Stimulated activated CD4-positive, alpha-beta T cell treated with anti-CD3 and anti-CD28 coated beads, Interleukin-1b, Interleukin-23, amount 100 ng/mL, for 24 hours (primary cell): Measurements from ENCODE around the gene SRR.
A peak's percentile ranks its signal among the peaks of the same experiment; 100 is the strongest.
"Not testable (repeated sequence)": the region's sequence is repeated elsewhere in the genome, so short reads cannot be mapped to it uniquely, and the experiment has no call there.

Source experiments
- DNase-seq, 4 experiments: peaks; one replicate each; pipeline ENCODE4 v3.0.0-alpha.2; 2020; ENCODE audit warnings: low read depth in 4 of 4, low spot score in 1 of 4

Gene SRR, protein sequence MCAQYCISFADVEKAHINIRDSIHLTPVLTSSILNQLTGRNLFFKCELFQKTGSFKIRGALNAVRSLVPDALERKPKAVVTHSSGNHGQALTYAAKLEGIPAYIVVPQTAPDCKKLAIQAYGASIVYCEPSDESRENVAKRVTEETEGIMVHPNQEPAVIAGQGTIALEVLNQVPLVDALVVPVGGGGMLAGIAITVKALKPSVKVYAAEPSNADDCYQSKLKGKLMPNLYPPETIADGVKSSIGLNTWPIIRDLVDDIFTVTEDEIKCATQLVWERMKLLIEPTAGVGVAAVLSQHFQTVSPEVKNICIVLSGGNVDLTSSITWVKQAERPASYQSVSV

DNA sequence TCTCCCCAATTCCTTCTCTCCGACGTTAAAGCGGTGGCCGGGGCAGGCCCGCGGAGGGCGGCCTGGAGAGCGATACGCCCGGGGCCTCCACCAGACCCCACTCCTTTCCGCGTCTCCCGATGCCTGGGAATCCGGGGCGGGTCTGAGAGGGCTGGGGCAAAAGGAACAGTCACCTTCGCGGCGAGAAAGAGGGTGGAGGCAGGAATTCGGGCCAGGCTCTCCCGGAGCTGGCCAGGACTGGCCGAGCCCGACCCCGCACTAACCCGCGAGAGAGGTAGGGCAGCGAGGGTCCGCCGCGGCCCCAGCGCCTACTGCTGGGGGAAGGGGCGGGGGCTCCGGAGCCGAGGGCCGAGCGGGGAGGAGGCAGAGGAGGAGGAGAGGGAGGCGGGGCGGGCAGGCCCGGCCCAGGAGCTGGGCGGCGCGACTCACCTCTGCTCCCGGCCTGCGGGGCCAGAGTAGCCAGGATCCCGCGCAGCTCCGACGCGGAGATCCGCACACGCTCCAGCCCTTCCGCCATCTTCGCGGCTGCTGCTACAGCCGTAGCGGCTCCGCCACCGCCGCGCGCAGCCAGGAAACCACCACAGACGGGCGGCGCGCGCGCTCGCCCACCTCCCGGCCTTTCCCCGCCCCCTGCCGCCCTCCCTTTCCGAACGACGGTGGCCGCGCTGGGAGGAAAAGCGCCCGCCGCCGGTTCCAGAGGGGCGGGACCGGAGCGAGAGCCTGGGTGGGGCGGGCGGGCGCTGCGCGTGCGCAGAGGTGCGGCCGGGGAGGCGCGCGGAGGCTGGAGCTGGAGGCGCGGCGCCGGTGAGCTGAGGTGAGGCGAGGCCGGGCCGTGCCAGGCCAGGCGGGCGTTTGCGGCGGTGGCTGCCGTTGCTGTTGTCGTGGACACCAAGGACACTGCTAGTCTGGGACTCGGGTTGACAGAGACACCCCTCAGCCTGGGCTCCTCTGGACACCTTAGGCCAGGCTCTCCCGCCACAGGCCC is at the start of gene SRR, which contains the start of gene SMG6:
SRR (plus strand) TSS at position 747 of the 985 bp plus-strand sequence. CDS start 11,611 bp downstream, outside the sequence.
SMG6 (minus strand) TSS at position 582 of the 985 bp plus-strand sequence; CDS start at position 517, 65 bp downstream.
- peak; percentile 82 to 93 (median 92) for DNase-seq

GRCh38 chr17:2258830-2259229 is 44.9 kb upstream of the SRR start:
- not testable (repeated sequence) for DNase-seq

- peak in 3 of 4 experiments; percentile 46 to 72 (median 47) for DNase-seq
These were observed 43.8 kb upstream of the SRR start for GRCh38 chr17:2259769-2260536.

GRCh38 chr17:2262135-2262587 is 41.6 kb upstream of the SRR start:
- DNase-seq, result no peak

- no peak for DNase-seq
These were observed 40.3 kb upstream of the SRR start for GRCh38 chr17:2263183-2264066.

DNA sequence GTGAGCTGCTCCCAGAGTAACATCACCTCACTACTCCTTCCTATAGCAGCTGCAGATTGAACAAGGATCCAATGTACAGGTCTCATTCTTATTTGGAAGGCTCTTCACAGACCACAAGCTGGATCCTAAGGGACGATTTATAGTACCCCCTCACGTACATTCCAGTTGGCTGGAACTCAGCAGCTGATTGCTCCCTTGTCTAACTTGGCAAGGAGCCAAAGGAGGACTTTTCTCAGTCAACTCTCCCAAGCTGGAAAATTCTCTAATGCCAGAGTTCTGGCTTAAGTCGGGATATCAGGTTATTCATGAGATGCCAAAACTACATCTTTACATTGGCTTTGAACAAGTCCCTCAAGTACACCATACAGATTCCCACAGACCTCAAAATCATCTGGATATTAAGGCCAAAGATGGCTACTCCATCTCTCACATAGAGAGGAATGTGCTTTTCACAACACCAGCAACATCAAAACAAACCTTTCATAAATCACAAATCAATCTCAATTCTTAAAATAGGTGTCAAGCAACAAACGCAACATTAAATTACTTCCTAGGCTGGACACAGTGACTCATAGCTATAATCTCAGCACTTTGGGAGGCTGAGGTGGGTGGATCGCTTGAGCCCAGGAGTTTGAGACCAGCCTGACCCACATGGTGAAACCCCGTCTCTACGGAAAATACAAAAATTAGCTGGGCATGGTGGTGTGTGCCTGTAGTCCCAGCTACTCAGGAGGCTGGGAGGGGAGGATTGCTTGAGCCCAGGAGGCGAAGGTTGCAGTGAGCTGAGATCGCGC is 39.5 kb upstream of the SRR start:
- DNase-seq, result no peak

- not testable (repeated sequence) for DNase-seq
These were observed 38.6 kb upstream of the SRR start for GRCh38 chr17:2265166-2265565.

- peak; percentile 52 to 80 (median 72) for DNase-seq
These were observed 37.5 kb upstream of the SRR start for GRCh38 chr17:2266045-2266864.

- no peak for DNase-seq
These were observed 36.9 kb upstream of the SRR start for GRCh38 chr17:2266865-2267228.

DNA sequence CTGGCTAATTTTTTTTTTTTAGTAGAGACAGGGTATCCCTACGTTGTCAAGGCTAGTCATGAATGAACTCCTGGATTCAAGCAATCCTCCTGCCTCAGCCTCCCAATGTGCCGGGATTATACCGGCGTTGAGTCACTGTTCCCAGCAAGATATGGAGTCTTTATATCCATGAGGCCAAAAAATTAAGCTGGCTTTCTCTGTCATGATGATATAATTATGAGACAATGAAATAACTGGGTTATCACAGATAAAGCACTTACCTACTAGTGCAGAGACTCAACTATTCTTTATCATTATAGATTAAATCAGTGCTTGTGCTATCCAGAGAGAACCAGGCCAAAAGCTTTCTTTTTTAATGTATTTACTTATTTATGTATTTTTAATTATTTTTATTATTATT is 36.4 kb upstream of the SRR start:
- DNase-seq, result no peak

DNA sequence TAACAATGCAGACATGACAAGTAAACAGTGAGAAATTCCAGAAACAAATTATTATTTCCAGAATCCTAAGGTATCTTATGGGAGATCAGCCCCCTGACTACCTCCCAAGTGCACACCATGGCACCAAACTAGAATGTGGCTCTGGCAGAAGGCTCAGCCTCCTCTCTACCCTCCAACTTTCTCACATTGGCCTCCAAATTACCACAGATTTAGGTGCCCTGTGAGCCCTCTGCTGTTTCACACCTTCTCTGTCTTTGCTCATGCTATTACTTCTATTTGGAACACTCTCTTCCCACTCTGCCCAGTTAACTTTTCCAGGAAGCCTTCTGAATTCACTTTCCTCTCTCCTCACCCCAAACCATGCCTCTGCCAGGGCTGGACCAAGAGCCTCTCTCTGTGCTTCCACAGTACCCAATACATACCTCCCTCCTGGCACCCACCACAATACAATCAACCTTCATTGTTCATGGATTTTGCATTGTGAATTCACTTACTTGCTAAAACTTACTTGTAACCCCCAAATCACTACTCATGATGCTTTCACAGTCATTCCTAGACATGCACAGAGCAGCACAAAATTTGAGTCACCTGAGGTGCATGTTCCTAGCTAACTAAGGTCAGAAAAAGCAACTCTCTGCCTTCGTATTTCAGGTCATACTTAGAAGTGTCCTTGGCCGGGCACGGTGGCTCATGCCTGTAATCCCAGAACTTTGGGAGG is 31.6 kb upstream of the SRR start:
- DNase-seq, result no peak

- no peak for DNase-seq
These were observed 29.3 kb upstream of the SRR start for GRCh38 chr17:2274414-2274813.

DNA sequence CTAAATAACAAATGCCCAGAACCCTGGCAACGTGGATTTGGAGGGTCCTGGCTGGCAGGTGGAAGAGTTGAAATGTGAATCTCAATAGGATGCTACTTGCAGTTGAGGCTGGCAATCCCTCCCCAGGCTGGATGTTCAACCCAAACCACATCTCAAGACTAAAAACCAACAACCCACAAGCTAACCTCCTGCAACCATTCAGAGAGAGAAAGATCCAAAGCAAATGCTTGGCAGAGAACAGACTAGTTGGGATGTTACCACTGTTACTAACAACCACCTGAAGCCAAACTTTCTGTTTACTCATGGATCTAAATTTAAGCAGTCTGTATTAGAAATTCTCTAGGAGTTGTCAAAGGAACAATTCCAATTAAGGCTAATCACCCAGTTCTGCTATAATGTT is 28.0 kb upstream of the SRR start:
- DNase-seq, result no peak

- DNase-seq, result no peak
These were observed 26.1 kb upstream of the SRR start for GRCh38 chr17:2277429-2278170.

- no peak for DNase-seq
These were observed 24.0 kb upstream of the SRR start for GRCh38 chr17:2279707-2280106.

DNA sequence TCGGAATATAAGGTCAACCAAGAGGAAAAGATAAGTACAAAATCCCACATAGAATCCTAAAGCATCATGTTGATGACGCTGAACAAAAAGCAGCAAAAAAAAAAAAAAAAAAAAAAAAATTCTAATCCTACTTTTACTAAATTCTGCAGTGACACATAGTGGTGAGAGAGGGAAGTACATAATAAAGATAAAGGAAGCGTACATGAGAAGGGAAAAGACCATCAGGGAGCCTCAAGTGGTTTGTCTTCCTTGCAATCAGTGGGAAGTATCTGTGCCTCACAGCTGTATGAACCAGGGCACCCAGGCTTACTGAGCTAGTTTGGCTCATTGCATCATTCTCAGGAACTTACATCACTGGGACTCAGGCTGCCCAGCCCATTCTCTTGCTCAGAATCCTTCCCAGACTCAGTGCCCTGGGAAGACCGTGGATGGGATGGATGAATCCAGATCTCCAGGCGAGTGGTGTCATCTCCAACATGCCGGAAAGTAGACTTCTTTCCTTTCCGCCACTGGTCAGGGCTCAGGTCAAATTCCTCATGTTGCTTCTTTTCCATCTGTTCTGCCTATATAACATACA is 21.4 kb upstream of the SRR start:
- no peak for DNase-seq

DNA sequence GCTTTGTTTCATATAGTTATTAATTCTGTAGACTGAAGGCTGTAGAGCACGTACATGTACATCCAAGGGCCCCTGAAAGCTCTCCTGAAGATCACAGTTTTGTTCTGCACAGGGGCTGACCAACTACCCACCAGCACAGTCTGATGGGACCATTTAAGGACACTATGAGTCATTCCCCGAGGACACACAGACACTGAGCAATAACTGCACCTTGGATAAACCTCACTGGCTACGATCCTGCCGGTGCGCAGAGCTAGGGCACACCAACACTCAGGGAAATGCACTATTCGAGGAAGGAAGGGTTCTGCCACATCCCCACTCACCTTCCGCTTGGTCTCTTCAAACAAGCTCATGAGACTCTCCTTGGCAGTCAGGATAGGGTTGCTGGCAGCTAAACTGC is 20.4 kb upstream of the SRR start:
- DNase-seq, result no peak
